ENCODE measurements around the gene CMKLR1.

Gene CMKLR1

GRCh38 chr12:108335349-108336119 is 3.6 kb downstream of the CMKLR1 start:
- DNase-seq = no peak

GRCh38 chr12:108333898-108334699 is 5.0 kb downstream of the CMKLR1 start:
- DNase-seq = no peak

- DNase-seq = peak; percentile 44
These were observed 6.2 kb downstream of the CMKLR1 start for GRCh38 chr12:108332791-108333382.

- no peak for DNase-seq
These were observed 10.7 kb downstream of the CMKLR1 start for GRCh38 chr12:108328420-108328819.

GRCh38 chr12:108327621-108328344 is 11.3 kb downstream of the CMKLR1 start:
- no peak for DNase-seq

- no peak for DNase-seq
These were observed 12.8 kb downstream of the CMKLR1 start for GRCh38 chr12:108326254-108326750.

- no peak for DNase-seq
These were observed 13.6 kb downstream of the CMKLR1 start for GRCh38 chr12:108325549-108325948.

GRCh38 chr12:108325018-108325358 is 14.1 kb downstream of the CMKLR1 start:
- DNase-seq = no peak

- DNase-seq = no peak
These were observed 14.6 kb downstream of the CMKLR1 start for GRCh38 chr12:108324351-108325017.

- DNase-seq = no peak
These were observed 15.5 kb downstream of the CMKLR1 start for GRCh38 chr12:108323581-108323980.

- DNase-seq = no peak
These were observed 16.1 kb downstream of the CMKLR1 start for GRCh38 chr12:108322998-108323397.

GRCh38 chr12:108321688-108322087 is 17.4 kb downstream of the CMKLR1 start:
- DNase-seq = peak; percentile 31

- DNase-seq = peak; percentile 53
These were observed 18.4 kb downstream of the CMKLR1 start for GRCh38 chr12:108320507-108321293.

- DNase-seq = no peak
These were observed 19.6 kb downstream of the CMKLR1 start for GRCh38 chr12:108319277-108320234.

- no peak for DNase-seq
These were observed 20.4 kb downstream of the CMKLR1 start for GRCh38 chr12:108318472-108319275.

GRCh38 chr12:108317308-108318234 is 21.5 kb downstream of the CMKLR1 start:
- DNase-seq = no peak

- no peak for DNase-seq
These were observed 22.7 kb downstream of the CMKLR1 start for GRCh38 chr12:108316176-108317086.

Data from NCI-H82 (cell line).